DMS 273 (cell line): ENCODE measurements around the gene HTR1D.
A peak's percentile ranks its signal among the peaks of the same experiment; 100 is the strongest.

Source experiments
- DNase-seq: peaks from one replicate; lab custom pipeline; 2025; ENCODE audit not compliant: unreplicated experiment; lab: John Stamatoyannopoulos, UW

HTR1D gene

GRCh38 chr1:23187637-23188036 lies 29.7 kb downstream of the HTR1D start:
- no peak for DNase-seq

GRCh38 chr1:23185381-23185780 lies 31.9 kb downstream of the HTR1D start:
- DNase-seq = no peak

- DNase-seq = peak; percentile 78
These were observed 32.9 kb downstream of the HTR1D start for GRCh38 chr1:23184212-23184934.

GRCh38 chr1:23179862-23180261 lies 37.4 kb downstream of the HTR1D start:
- no peak for DNase-seq

- peak; percentile 59 for DNase-seq
These were observed 38.4 kb downstream of the HTR1D start for GRCh38 chr1:23178950-23179349.

GRCh38 chr1:23178414-23178813 lies 38.9 kb downstream of the HTR1D start:
- no peak for DNase-seq

GRCh38 chr1:23177438-23178380 lies 39.6 kb downstream of the HTR1D start:
- DNase-seq = peak; percentile 85

- no peak for DNase-seq
These were observed 40.3 kb downstream of the HTR1D start for GRCh38 chr1:23177031-23177430.

- no peak for DNase-seq
These were observed 42.7 kb downstream of the HTR1D start for GRCh38 chr1:23174426-23175110.

- DNase-seq = peak; percentile 23
These were observed 46.0 kb downstream of the HTR1D start for GRCh38 chr1:23171181-23171755.

GRCh38 chr1:23169727-23170335 lies 47.5 kb downstream of the HTR1D start:
- peak; percentile 97 for DNase-seq

- DNase-seq = no peak
These were observed 48.1 kb downstream of the HTR1D start for GRCh38 chr1:23169195-23169575.

- peak; percentile 89 for DNase-seq
These were observed 48.7 kb downstream of the HTR1D start, which contains the start of gene LUZP1 for GRCh38 chr1:23168445-23169194. TSS of gene LUZP1 (minus strand) at chr1:23168856.

- peak; percentile 74 for DNase-seq
These were observed 49.2 kb downstream of the HTR1D start for GRCh38 chr1:23168079-23168444.

GRCh38 chr1:23167353-23168078 lies 49.8 kb downstream of the HTR1D start:
- DNase-seq = peak; percentile 74

GRCh38 chr1:23166854-23167253 lies 50.4 kb downstream of the HTR1D start:
- DNase-seq = no peak

- no peak for DNase-seq
These were observed 53.9 kb downstream of the HTR1D start for GRCh38 chr1:23163395-23163794.

GRCh38 chr1:23159963-23160877 lies 57.1 kb downstream of the HTR1D start:
- no peak for DNase-seq
